ENCODE data around the gene DCAF12.
A peak's percentile ranks its signal among the peaks of the same experiment; 100 is the strongest.

The DCAF12 gene

DNA sequence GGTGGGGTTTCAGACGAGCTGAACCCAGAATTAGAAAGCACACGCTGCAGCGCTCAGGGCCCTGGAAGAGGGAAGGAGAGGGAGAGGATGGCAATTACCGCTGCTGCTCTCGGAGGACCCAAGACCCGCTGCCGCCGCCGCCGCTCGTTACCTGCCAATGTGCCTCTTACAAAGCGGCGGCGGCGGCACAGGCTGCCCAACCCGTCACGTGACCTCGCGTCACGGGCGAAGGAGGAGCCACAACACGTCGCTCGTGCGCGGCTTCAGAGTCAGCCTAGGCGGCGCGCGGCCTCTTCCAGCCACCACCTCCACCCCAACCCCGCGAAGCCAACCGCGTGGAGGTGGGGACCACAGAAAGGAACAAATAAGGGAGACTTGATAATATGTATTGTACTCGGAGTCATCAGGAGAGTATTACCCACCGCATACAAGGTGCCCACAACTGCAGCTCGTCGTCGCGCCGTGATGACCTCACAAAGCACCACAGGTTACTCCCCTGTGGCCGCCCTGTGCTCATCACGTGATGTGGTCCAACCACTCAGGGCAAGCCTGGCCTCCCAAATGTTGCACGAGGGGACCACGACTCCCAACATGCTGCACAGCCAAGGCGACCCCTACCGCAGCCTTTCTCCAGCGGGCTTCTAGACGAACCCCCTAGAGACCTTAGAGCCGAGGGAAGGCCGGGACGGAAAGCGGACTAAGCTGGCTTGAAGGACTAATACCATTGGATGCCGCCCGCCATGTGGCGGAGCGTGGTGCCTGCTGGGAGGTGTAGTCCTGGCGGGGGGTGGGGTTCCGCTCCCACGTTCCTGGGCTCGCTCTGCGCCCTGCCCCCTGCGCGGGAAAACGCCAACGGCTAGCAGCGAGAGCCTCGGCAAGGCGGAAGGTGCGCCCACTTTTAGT, 77.5 kb downstream of the DCAF12 start, which contains the start of gene UBAP2:
Gene UBAP2, minus strand, starts transcription at position 161 of the 903 bp plus-strand sequence. CDS start 31,739 bp downstream, outside the sequence.
- Histone ChIP-seq H3K79me1 (ENCODE audit: low read depth, low read length) (peaks cover 9% of the 10 kb centered on the region), H2AK5ac (ENCODE audit: low read depth, low read length) (peak within 1 kb of the TSS; percentile 88), H3K14ac (ENCODE audit: low read length) (no peak within 1 kb of the TSS), H3K27ac (replicated peaks; ENCODE audit: low read length) (peak within 1 kb of the TSS; percentile 98), H3K23ac (ENCODE audit: low read depth, low read length, poor library complexity) (peak within 1 kb of the TSS; percentile 99), H3K9me3 (replicated peaks in 1 of 2; ENCODE audit: control insufficient read depth in 2 of 2, insufficient read depth in 1 of 2, low read depth in 1 of 2, low read length in 2 of 2) (peaks cover 0 to 2% of the 10 kb centered on the region in 2 donors), H3K4me2 (ENCODE audit: insufficient read depth, low read length, poor library complexity, severe bottlenecking) (peak within 1 kb of the TSS; percentile 68), H3K9ac (ENCODE audit: low read depth, low read length, poor library complexity) (peak within 1 kb of the TSS; percentile 95), H2BK5ac (ENCODE audit: low read length) (peak within 1 kb of the TSS; percentile 33), H2AFZ (ENCODE audit: low read length) (peak within 1 kb of the TSS; percentile 98), H3K4me1 (ENCODE audit: control insufficient read depth in 2 of 2, insufficient read depth in 1 of 2, low read depth in 1 of 2, low read length in 2 of 2) (peaks cover 6 to 16% of the 10 kb centered on the region in 2 donors), H3K4ac (ENCODE audit: low read length) (peak within 1 kb of the TSS; percentile 11), H3K36me3 (replicated peaks in 1 of 2; ENCODE audit: control insufficient read depth in 2 of 2, insufficient read depth in 2 of 2, low read length in 2 of 2) (peaks cover 0 to 7% of the 10 kb centered on the region in 2 donors), H4K8ac (ENCODE audit: low read depth, low read length) (no peak within 1 kb of the TSS), H2BK120ac (ENCODE audit: low read depth, low read length) (peak within 1 kb of the TSS; percentile 92), H2BK12ac (ENCODE audit: low read length) (no peak within 1 kb of the TSS), H3K27me3 (ENCODE audit: control insufficient read depth in 3 of 3, insufficient read depth in 3 of 3, low read depth in 1 of 3, low read length in 3 of 3) (no peaks in the 10 kb centered on the region), H3K4me3 (ENCODE audit: low read length in 2 of 2) (peak within 1 kb of the TSS; percentile 84 to 99), H4K91ac (ENCODE audit: low read depth, low read length, poor library complexity) (no peak within 1 kb of the TSS), H2BK15ac (ENCODE audit: low read length) (peak within 1 kb of the TSS; percentile 17), H3K18ac (ENCODE audit: low read length) (peak within 1 kb of the TSS; percentile 99)
- peak; percentile 99 for DNase-seq (ENCODE audit: low spot score)
- no CpG with 5 or more reads among the region's 70 CpGs for WGBS, 2 donors (ENCODE audit: extremely low coverage in 2 of 2, insufficient read length in 2 of 2, insufficient replicate concordance in 1 of 2)

DNA sequence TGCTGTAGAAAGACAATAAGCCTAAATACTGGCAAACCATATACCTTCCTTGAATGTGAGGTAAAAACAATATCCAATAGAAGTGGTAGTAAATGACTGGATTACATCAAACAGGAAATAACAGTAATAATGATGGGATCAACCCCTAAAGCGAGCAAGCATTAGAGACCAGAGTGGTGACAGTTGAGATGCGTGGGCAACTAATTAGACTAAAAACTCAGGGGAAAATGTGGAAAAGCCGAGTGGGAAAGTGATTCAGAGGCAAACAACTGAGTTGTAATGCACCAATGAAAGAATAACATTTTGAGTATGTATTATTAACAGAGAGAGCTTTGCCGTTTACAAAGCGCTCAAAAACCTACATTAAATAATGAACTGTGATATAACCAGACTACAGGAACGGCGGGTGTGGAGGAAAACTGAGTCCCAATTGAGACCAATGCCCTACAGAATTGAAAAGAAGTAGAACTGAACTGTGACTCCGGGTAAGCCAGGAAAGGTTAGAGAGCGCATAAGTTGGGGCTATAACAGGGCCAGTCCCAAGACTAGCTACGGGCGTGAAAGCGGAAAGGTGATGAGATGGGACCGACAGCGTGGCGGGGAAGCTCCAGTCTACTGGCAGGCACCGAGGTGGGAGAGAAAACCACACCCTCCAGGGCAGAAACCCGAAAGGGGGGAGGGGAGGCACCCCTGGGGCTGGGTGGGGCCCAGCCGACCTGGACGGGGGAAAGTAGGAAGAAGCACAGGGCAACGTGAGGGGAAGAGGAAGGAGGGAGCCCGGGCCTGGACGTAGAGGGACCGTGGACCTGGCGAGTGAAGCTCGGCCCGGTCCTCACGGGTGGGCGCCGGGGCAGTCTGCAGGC, 78.4 kb downstream of the DCAF12 start:
- Histone ChIP-seq H4K8ac (ENCODE audit: low read depth, low read length) (no peak overlapping the region), H4K91ac (ENCODE audit: low read depth, low read length, poor library complexity) (no peak overlapping the region), H3K18ac (ENCODE audit: low read length) (peak overlapping the region; percentile 94), H3K4me3 (ENCODE audit: low read length in 2 of 2) (peak overlapping the region; percentile 84 to 99), H3K36me3 (replicated peaks in 1 of 2; ENCODE audit: control insufficient read depth in 2 of 2, insufficient read depth in 2 of 2, low read length in 2 of 2) (peaks cover 0 to 14% of the 10 kb centered on the region in 2 donors), H3K4me1 (ENCODE audit: control insufficient read depth in 2 of 2, insufficient read depth in 1 of 2, low read depth in 1 of 2, low read length in 2 of 2) (peaks cover 6 to 16% of the 10 kb centered on the region in 2 donors), H2BK15ac (ENCODE audit: low read length) (peak overlapping the region; percentile 17), H3K4ac (ENCODE audit: low read length) (peak overlapping the region; percentile 11), H3K23ac (ENCODE audit: low read depth, low read length, poor library complexity) (peak overlapping the region; percentile 99), H2BK5ac (ENCODE audit: low read length) (peak overlapping the region; percentile 33), H3K4me2 (ENCODE audit: insufficient read depth, low read length, poor library complexity, severe bottlenecking) (peak overlapping the region; percentile 68), H2AK5ac (ENCODE audit: low read depth, low read length) (peak overlapping the region; percentile 88), H2AFZ (ENCODE audit: low read length) (peak overlapping the region; percentile 98), H3K9me3 (replicated peaks in 1 of 2; ENCODE audit: control insufficient read depth in 2 of 2, insufficient read depth in 1 of 2, low read depth in 1 of 2, low read length in 2 of 2) (peaks cover 0 to 2% of the 10 kb centered on the region in 2 donors), H3K9ac (ENCODE audit: low read depth, low read length, poor library complexity) (peak overlapping the region; percentile 95), H3K79me1 (ENCODE audit: low read depth, low read length) (peaks cover 9% of the 10 kb centered on the region), H3K27me3 (ENCODE audit: control insufficient read depth in 3 of 3, insufficient read depth in 3 of 3, low read depth in 1 of 3, low read length in 3 of 3) (no peaks in the 10 kb centered on the region), H3K14ac (ENCODE audit: low read length) (no peak overlapping the region), H3K27ac (replicated peaks; ENCODE audit: low read length) (peak overlapping the region; percentile 98), H2BK12ac (ENCODE audit: low read length) (no peak overlapping the region), H2BK120ac (ENCODE audit: low read depth, low read length) (no peak overlapping the region)
- peak; percentile 17 for DNase-seq (ENCODE audit: low spot score)
- no CpG with 5 or more reads among the region's 29 CpGs for WGBS, 2 donors (ENCODE audit: extremely low coverage in 2 of 2, insufficient read length in 2 of 2, insufficient replicate concordance in 1 of 2)

DNA sequence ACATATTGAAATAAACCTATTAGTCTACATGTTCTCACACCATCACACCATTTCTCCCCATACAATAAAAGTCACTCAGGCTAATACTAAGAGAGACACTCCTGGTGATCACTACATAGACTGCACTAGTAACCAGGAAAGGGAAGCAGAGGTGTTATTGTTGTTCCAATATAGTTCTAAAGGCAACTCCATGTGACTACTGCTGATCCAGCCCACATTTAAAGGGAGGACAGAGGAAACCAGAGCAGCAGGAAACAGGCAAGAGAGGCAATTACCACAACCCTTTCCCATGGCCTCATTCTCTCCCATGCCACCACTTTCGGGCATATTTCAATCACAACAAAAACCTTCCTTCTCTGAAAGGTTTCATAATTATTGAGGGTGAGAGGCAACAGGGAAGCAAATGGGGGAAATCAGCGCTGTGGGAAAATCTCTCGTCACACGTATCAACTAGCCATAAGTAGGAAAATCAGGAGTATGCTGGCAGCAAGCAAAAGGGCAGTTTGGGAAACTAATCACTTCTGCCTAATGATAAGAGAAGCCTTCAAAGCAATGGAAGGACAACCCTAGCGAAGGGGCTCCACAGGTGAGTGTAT, 79.6 kb downstream of the DCAF12 start:
- Histone ChIP-seq H2BK120ac (ENCODE audit: low read depth, low read length) (no peak overlapping the region), H3K18ac (ENCODE audit: low read length) (no peak overlapping the region), H3K23ac (ENCODE audit: low read depth, low read length, poor library complexity) (no peak overlapping the region), H3K79me1 (ENCODE audit: low read depth, low read length) (peaks cover 9% of the 10 kb centered on the region), H2BK5ac (ENCODE audit: low read length) (no peak overlapping the region), H3K4me3 (ENCODE audit: low read length in 2 of 2) (peak overlapping the region in 1 of 2 donors; percentile 84), H2BK15ac (ENCODE audit: low read length) (no peak overlapping the region), H2AFZ (ENCODE audit: low read length) (no peak overlapping the region), H3K36me3 (replicated peaks in 1 of 2; ENCODE audit: control insufficient read depth in 2 of 2, insufficient read depth in 2 of 2, low read length in 2 of 2) (peaks cover 0 to 27% of the 10 kb centered on the region in 2 donors), H3K4me1 (ENCODE audit: control insufficient read depth in 2 of 2, insufficient read depth in 1 of 2, low read depth in 1 of 2, low read length in 2 of 2) (peaks cover 6 to 16% of the 10 kb centered on the region in 2 donors), H3K9me3 (replicated peaks in 1 of 2; ENCODE audit: control insufficient read depth in 2 of 2, insufficient read depth in 1 of 2, low read depth in 1 of 2, low read length in 2 of 2) (peaks cover 2 to 5% of the 10 kb centered on the region in 2 donors), H3K14ac (ENCODE audit: low read length) (no peak overlapping the region), H2BK12ac (ENCODE audit: low read length) (no peak overlapping the region), H4K8ac (ENCODE audit: low read depth, low read length) (no peak overlapping the region), H3K4ac (ENCODE audit: low read length) (no peak overlapping the region), H3K4me2 (ENCODE audit: insufficient read depth, low read length, poor library complexity, severe bottlenecking) (no peak overlapping the region), H4K91ac (ENCODE audit: low read depth, low read length, poor library complexity) (no peak overlapping the region), H3K27me3 (ENCODE audit: control insufficient read depth in 3 of 3, insufficient read depth in 3 of 3, low read depth in 1 of 3, low read length in 3 of 3) (no peaks in the 10 kb centered on the region), H3K27ac (replicated peaks; ENCODE audit: low read length) (no peak overlapping the region), H3K9ac (ENCODE audit: low read depth, low read length, poor library complexity) (no peak overlapping the region), H2AK5ac (ENCODE audit: low read depth, low read length) (no peak overlapping the region)
- no peak for DNase-seq (ENCODE audit: low spot score)
- WGBS, 2 donors (ENCODE audit: extremely low coverage in 2 of 2, insufficient read length in 2 of 2, insufficient replicate concordance in 1 of 2), result no CpG with 5 or more reads among the region's 5 CpGs

Measured in neuronal stem cell (in vitro differentiated cells).